ENCODE measurements around the gene FAM240A.

FAM240A gene

GRCh38 chr3:46593274-46593862, 19.0 kb upstream of the FAM240A start:
- no peak for DNase-seq (ENCODE audit: low read depth)
- no peak for TF ChIP-seq CTCF (conservative IDR thresholded peaks at IDR 0.05; ENCODE audit: control insufficient read depth, insufficient read depth, low read depth, low read length)
- H3K4me3 ChIP-seq (ENCODE audit: control insufficient read depth, low read depth, low read length): no peak overlapping the region

- H3K4me3 ChIP-seq (ENCODE audit: control insufficient read depth, low read depth, low read length): no peak overlapping the region
- DNase-seq (ENCODE audit: low read depth): no peak
- TF ChIP-seq CTCF (conservative IDR thresholded peaks at IDR 0.05; ENCODE audit: control insufficient read depth, insufficient read depth, low read depth, low read length): no peak
Measured at GRCh38 chr3:46593979-46594378, 18.3 kb upstream of the FAM240A start.

- no peak overlapping the region for H3K4me3 ChIP-seq (ENCODE audit: control insufficient read depth, low read depth, low read length)
- no peak for TF ChIP-seq CTCF (conservative IDR thresholded peaks at IDR 0.05; ENCODE audit: control insufficient read depth, insufficient read depth, low read depth, low read length)
- DNase-seq (ENCODE audit: low read depth): no peak
Measured at GRCh38 chr3:46594723-46595122, 17.6 kb upstream of the FAM240A start.

GRCh38 chr3:46595819-46596314, 16.5 kb upstream of the FAM240A start:
- TF ChIP-seq CTCF (conservative IDR thresholded peaks at IDR 0.05; ENCODE audit: control insufficient read depth, insufficient read depth, low read depth, low read length): no peak
- no peak overlapping the region for H3K4me3 ChIP-seq (ENCODE audit: control insufficient read depth, low read depth, low read length)
- no peak for DNase-seq (ENCODE audit: low read depth)

GRCh38 chr3:46599590-46599989, 12.7 kb upstream of the FAM240A start:
- no peak overlapping the region for H3K4me3 ChIP-seq (ENCODE audit: control insufficient read depth, low read depth, low read length)
- TF ChIP-seq CTCF (conservative IDR thresholded peaks at IDR 0.05; ENCODE audit: control insufficient read depth, insufficient read depth, low read depth, low read length): no peak
- no peak for DNase-seq (ENCODE audit: low read depth)

GRCh38 chr3:46603446-46604046, 8.8 kb upstream of the FAM240A start:
- no peak for TF ChIP-seq CTCF (conservative IDR thresholded peaks at IDR 0.05; ENCODE audit: control insufficient read depth, insufficient read depth, low read depth, low read length)
- DNase-seq (ENCODE audit: low read depth): no peak

More at GRCh38 chr3:46603446-46604046, 8.8 kb upstream of the FAM240A start:
- H3K4me3 ChIP-seq (ENCODE audit: control insufficient read depth, low read depth, low read length): no peak overlapping the region
